Measurements from ENCODE around the gene NADSYN1. TPM values are rescaled to one million over a fixed set of nuclear protein-coding genes. Genes with fewer than 3 reads are reported as not detected.
"Not testable (repeated sequence)": the region's sequence is repeated elsewhere in the genome, so short reads cannot be mapped to it uniquely, and the experiment has no call there.

Gene NADSYN1
- total RNA-seq, 4 donors from 2014 or later: 144 to 271 (median 195) TPM

DNA sequence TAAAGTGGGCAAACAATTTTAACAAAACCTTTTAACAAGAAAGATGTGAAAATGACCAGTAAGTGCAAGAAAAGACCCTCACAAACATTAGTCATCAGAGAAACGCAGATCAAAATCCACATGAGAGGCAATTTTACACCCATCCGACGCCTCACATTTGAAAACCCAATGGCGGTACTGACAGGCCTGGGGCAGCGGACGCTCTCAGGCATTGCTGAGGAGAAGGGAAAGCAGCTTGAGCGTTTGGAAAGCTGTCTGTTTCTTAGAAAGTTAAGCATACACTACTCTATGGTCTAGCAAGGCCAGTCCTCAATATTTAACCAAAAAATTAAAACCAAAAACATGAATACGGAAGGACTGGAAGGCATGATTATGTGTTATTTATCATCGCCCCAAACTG is 82.8 kb downstream of the NADSYN1 start:
- in situ Hi-C loops (cut with MboI; ENCODE audit: low pct_ligation_motif_present in 1 of 4, low pct_unique_long_range_greater_than_20kb in 1 of 4, low sequenced_read_pairs in 3 of 4) (no loop called here), intact Hi-C loops (cut with DNase I; ENCODE audit: low total_unique reads) (no loop called here)
- WGBS, 2 donors (ENCODE audit: low coverage in 1 of 2): 75 to 91% methylated on average over 6 to 9 of the region's 9 CpGs
- no peaks in the 10 kb centered on the region for H3K27me3 ChIP-seq
- TF ChIP-seq POLR2A (IDR thresholded peaks at IDR 0.05) (no peak), EP300 (IDR thresholded peaks at IDR 0.05; ENCODE audit: low read depth) (no peak), POLR2AphosphoS5 (IDR thresholded peaks at IDR 0.05) (no peak)
- TF ChIP-seq, protein P1, sequence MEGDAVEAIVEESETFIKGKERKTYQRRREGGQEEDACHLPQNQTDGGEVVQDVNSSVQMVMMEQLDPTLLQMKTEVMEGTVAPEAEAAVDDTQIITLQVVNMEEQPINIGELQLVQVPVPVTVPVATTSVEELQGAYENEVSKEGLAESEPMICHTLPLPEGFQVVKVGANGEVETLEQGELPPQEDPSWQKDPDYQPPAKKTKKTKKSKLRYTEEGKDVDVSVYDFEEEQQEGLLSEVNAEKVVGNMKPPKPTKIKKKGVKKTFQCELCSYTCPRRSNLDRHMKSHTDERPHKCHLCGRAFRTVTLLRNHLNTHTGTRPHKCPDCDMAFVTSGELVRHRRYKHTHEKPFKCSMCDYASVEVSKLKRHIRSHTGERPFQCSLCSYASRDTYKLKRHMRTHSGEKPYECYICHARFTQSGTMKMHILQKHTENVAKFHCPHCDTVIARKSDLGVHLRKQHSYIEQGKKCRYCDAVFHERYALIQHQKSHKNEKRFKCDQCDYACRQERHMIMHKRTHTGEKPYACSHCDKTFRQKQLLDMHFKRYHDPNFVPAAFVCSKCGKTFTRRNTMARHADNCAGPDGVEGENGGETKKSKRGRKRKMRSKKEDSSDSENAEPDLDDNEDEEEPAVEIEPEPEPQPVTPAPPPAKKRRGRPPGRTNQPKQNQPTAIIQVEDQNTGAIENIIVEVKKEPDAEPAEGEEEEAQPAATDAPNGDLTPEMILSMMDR (IDR thresholded peaks at IDR 0.05): no peak
- no peak for DNase-seq
- H3K4me3 ChIP-seq: no peak overlapping the region
- H3K36me3 ChIP-seq: no peaks in the 10 kb centered on the region
- H3K4me1 ChIP-seq: no peaks in the 10 kb centered on the region
- H3K9me3 ChIP-seq: no peaks in the 10 kb centered on the region
- H3K27ac ChIP-seq: no peak overlapping the region

DNA sequence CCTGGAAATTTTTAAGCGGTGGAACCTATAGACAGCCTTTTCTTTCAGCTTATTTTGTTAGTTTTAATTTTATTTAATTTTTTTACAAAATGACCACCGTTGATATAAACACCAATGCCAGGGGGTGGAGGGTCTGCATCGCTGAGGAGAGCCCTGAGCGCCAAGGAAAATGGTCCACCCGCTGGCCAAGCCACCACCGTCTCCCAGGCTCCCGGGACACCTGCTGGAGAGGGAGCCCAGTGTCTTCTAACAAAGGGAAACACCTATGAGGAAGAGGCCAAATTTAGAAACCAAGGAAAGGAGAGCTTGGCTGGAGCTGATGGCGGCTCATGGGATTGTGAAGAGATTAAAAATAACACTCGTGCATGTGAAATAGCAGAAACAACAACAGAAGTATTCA is 84.5 kb downstream of the NADSYN1 start:
- Histone ChIP-seq H3K27ac (no peak overlapping the region), H3K9me3 (no peaks in the 10 kb centered on the region), H3K36me3 (no peaks in the 10 kb centered on the region), H3K4me3 (no peak overlapping the region), H3K27me3 (no peaks in the 10 kb centered on the region), H3K4me1 (no peaks in the 10 kb centered on the region)
- WGBS, 2 donors (ENCODE audit: low coverage in 1 of 2): 82 to 85% methylated on average over 3 to 9 of the region's 9 CpGs
- in situ Hi-C loops (cut with MboI; ENCODE audit: low pct_ligation_motif_present in 1 of 4, low pct_unique_long_range_greater_than_20kb in 1 of 4, low sequenced_read_pairs in 3 of 4) (no loop called here), intact Hi-C loops (cut with DNase I; ENCODE audit: low total_unique reads) (no loop called here)
- DNase-seq: no peak
- no peak for TF ChIP-seq POLR2A (IDR thresholded peaks at IDR 0.05)
- TF ChIP-seq, protein P1 (IDR thresholded peaks at IDR 0.05): no peak
- TF ChIP-seq EP300 (IDR thresholded peaks at IDR 0.05; ENCODE audit: low read depth): no peak
- no peak for TF ChIP-seq POLR2AphosphoS5 (IDR thresholded peaks at IDR 0.05)

DNA sequence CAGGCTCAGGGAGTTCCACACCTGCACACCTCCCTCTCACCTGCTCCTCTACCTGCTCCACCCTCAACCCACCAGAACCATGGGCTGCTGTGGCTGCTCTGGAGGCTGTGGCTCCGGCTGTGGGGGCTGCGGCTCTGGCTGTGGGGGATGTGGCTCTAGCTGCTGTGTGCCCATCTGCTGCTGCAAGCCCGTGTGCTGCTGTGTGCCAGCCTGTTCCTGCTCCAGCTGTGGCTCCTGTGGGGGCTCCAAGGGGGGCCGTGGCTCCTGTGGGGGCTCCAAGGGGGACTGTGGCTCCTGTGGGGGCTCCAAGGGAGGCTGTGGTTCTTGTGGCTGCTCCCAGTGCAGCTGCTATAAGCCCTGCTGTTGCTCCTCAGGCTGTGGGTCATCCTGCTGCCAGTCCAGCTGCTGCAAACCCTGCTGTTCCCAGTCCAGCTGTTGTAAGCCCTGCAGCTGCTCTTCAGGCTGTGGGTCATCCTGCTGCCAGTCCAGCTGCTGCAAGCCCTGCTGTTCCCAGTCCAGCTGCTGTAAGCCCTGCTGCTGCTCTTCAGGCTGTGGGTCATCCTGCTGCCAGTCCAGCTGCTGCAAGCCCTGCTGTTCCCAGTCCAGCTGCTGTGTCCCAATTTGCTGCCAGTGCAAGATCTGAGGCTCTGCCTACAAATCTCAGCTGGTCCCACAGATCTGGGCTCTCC is 85.1 kb downstream of the NADSYN1 start, which contains the start of gene KRTAP5-8:
Gene KRTAP5-8, plus strand, starts transcription at position 49 of the 689 bp plus-strand sequence. Its CDS starts 31 bp downstream, at position 80.
- H3K4me1 ChIP-seq; H3K9me3 ChIP-seq; H3K27ac ChIP-seq; H3K4me3 ChIP-seq; DNase-seq; H3K27me3 ChIP-seq; intact Hi-C loops (cut with DNase I; ENCODE audit: low total_unique reads); in situ Hi-C loops (cut with MboI; ENCODE audit: low pct_ligation_motif_present in 1 of 4, low pct_unique_long_range_greater_than_20kb in 1 of 4, low sequenced_read_pairs in 3 of 4); H3K36me3 ChIP-seq: not testable (repeated sequence)
- no CpG with 5 or more reads among the region's 4 CpGs for WGBS, 2 donors (ENCODE audit: low coverage in 1 of 2)

DNA sequence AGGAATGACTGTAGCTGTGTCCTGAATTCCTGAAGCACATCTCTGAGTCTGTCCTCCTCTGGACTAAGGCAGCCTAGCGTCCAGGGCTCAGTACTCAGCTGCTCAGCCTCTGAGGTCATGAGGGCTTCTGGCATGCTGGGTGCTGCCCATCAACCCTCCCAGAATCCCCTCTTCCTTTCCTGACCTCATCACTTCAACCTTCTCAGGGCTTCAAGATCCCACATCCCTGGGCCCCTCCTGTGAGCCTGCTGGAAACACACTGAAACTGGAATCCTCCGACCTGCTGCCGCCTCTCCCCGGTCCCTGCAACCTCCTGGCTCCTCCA is 85.6 kb downstream of the NADSYN1 start:
- no peak for DNase-seq
- in situ Hi-C loops (cut with MboI; ENCODE audit: low pct_ligation_motif_present in 1 of 4, low pct_unique_long_range_greater_than_20kb in 1 of 4, low sequenced_read_pairs in 3 of 4) (no loop called here), intact Hi-C loops (cut with DNase I; ENCODE audit: low total_unique reads) (no loop called here)
- Histone ChIP-seq H3K4me3 (no peak overlapping the region), H3K36me3 (no peaks in the 10 kb centered on the region), H3K27me3 (no peaks in the 10 kb centered on the region), H3K4me1 (no peaks in the 10 kb centered on the region), H3K9me3 (no peaks in the 10 kb centered on the region), H3K27ac (no peak overlapping the region)
- 80 to 96% methylated on average over 2 to 4 of the region's 4 CpGs for WGBS, 2 donors (ENCODE audit: low coverage in 1 of 2)
- TF ChIP-seq EP300 (IDR thresholded peaks at IDR 0.05; ENCODE audit: low read depth): no peak
- no peak for TF ChIP-seq POLR2A (IDR thresholded peaks at IDR 0.05)
- TF ChIP-seq, protein P1 (IDR thresholded peaks at IDR 0.05): no peak
- no peak for TF ChIP-seq POLR2AphosphoS5 (IDR thresholded peaks at IDR 0.05)

DNA sequence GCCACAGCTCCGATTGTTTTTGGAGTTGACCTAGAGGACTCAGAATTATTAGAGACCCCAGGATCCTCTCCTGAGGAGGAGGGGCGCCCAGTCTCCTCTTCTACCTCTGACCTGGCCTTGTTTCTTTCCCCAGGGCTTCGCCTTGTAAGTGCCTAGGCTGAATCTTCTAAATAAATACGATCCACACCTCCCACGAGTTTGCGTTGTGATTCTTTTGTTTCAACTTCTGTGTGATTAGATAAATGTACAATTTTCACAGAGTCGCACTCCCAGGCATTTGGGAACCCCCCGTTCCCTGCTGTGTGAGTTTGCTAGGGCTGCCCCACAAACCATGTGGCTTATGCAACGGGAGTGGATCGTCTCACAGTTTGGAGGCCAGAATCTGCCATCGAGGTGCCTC is 86.0 kb downstream of the NADSYN1 start:
- Histone ChIP-seq H3K4me1 (no peaks in the 10 kb centered on the region), H3K27me3 (no peaks in the 10 kb centered on the region), H3K27ac (no peak overlapping the region), H3K9me3 (no peaks in the 10 kb centered on the region), H3K4me3 (no peak overlapping the region), H3K36me3 (no peaks in the 10 kb centered on the region)
- no peak for TF ChIP-seq POLR2AphosphoS5 (IDR thresholded peaks at IDR 0.05)
- TF ChIP-seq, protein P1 (IDR thresholded peaks at IDR 0.05): no peak
- 88 to 100% methylated on average over 4 to 11 of the region's 11 CpGs for WGBS, 2 donors (ENCODE audit: low coverage in 1 of 2)
- intact Hi-C loops (cut with DNase I; ENCODE audit: low total_unique reads): no loop called here
- no peak for DNase-seq
- in situ Hi-C loops (cut with MboI; ENCODE audit: low pct_ligation_motif_present in 1 of 4, low pct_unique_long_range_greater_than_20kb in 1 of 4, low sequenced_read_pairs in 3 of 4): no loop called here

DNA sequence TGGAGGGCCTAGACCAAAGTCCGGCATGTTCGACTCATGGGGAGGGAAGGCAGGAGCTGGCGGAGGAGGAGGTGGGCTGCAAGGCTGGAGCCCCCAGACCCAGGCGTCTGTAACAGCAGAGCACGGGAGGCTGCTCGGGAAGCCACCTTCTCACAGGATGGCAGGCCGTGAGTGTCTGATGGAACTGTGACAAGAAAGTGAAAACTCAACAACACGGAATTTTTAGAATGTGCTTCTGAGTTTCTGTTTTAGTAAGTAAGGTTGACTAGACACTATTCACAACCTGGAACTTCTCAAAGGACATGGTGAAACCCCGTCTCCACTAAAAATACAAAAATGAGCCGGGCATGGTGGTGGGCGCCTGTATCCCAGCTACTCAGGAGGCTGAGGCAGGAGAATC is 87.0 kb downstream of the NADSYN1 start:
- H3K27ac ChIP-seq; in situ Hi-C loops (cut with MboI; ENCODE audit: low pct_ligation_motif_present in 1 of 4, low pct_unique_long_range_greater_than_20kb in 1 of 4, low sequenced_read_pairs in 3 of 4); H3K36me3 ChIP-seq; H3K9me3 ChIP-seq; intact Hi-C loops (cut with DNase I; ENCODE audit: low total_unique reads); DNase-seq; H3K4me1 ChIP-seq; H3K27me3 ChIP-seq; H3K4me3 ChIP-seq: not testable (repeated sequence)
- 74% methylated on average over 11 of the region's 11 CpGs; no CpG with 5 or more reads in 1 of the 2 donors for WGBS, 2 donors (ENCODE audit: low coverage in 1 of 2)

Measured in transverse colon (tissue), 4 donors.